CD14-positive monocyte (primary cell): ENCODE data around the gene RAB11FIP3. TPM values are rescaled to one million over a fixed set of nuclear protein-coding genes. Genes with fewer than 3 reads are reported as not detected.
"Not testable (repeated sequence)": the region's sequence is repeated elsewhere in the genome, so short reads cannot be mapped to it uniquely, and the experiment has no call there.

Experiments
- DNase-seq, 3 donors: peaks; one replicate each; pipeline ENCODE4 v3.0.0-alpha.2; 2011 to 2022
- H2AFZ ChIP-seq: 2 replicates; pipeline ENCODE4 v1.6.0; 2012; ENCODE audit warnings: mild to moderate bottlenecking, low read depth, low read length, inconsistent platforms; ENCODE audit not compliant: insufficient read depth, poor library complexity, severe bottlenecking
- H3K27ac ChIP-seq, 2 donors: 1 replicate in 1 of 2; 2 replicates in 1 of 2; pipeline ENCODE4 v1.5.1; 2012 to 2013; ENCODE audit warnings: low read length in 2 of 2, control low read depth in 1 of 2, inconsistent platforms in 1 of 2, low read depth in 1 of 2, mild to moderate bottlenecking in 1 of 2
- H3K27me3 ChIP-seq, 2 donors: one replicate each; pipeline versions ENCODE4 v1.6.0 to v1.6.1; 2011 to 2013; ENCODE audit warnings: low read length in 2 of 2; ENCODE audit not compliant: control insufficient read depth in 2 of 2, insufficient read depth in 2 of 2
- H3K36me3 ChIP-seq, 2 donors: replicated peaks in 1 of 2; 1 replicate in 1 of 2; 2 replicates in 1 of 2; pipeline versions ENCODE4 v1.5.1 to v1.6.1; 2012 to 2013; ENCODE audit warnings: low read length in 2 of 2, control low read depth in 1 of 2, inconsistent platforms in 1 of 2, mild to moderate bottlenecking in 1 of 2; ENCODE audit not compliant: insufficient read depth in 2 of 2, control insufficient read depth in 1 of 2
- H3K4me1 ChIP-seq, 2 donors: 1 replicate in 1 of 2; 2 replicates in 1 of 2; pipeline versions ENCODE4 v1.5.1 to v1.6.1; 2012 to 2013; ENCODE audit warnings: low read length in 2 of 2, control low read depth in 1 of 2, inconsistent platforms in 1 of 2, mild to moderate bottlenecking in 1 of 2, moderate library complexity in 1 of 2; ENCODE audit not compliant: insufficient read depth in 2 of 2, control insufficient read depth in 1 of 2
- H3K4me2 ChIP-seq: replicated peaks from 2 replicates; pipeline ENCODE3; 2012; ENCODE audit warnings: low read length, moderate library complexity, mild to moderate bottlenecking; ENCODE audit not compliant: poor library complexity, severe bottlenecking; ENCODE audit errors: extremely low read depth
- H3K4me3 ChIP-seq, 3 experiments: fragments of 200-600 bp in 1 of 3; sonication (generic) in 1 of 3; replicated peaks in 1 of 3; 1 replicate in 2 of 3; 2 replicates in 1 of 3; pipeline ENCODE4 v1.5.1; 2011 to 2013; ENCODE audit warnings: low read length in 3 of 3, mild to moderate bottlenecking in 3 of 3, control low read depth in 2 of 3, low read depth in 2 of 3, inconsistent platforms in 1 of 3, moderate library complexity in 1 of 3
- H3K79me2 ChIP-seq: 2 replicates; pipeline ENCODE4 v1.6.0; 2012; ENCODE audit warnings: mild to moderate bottlenecking, control low read depth, inconsistent platforms, low read length, moderate library complexity; ENCODE audit not compliant: insufficient read depth
- H3K9ac ChIP-seq: 2 replicates; pipeline ENCODE4 v1.6.0; 2017; ENCODE audit warnings: low read length, mild to moderate bottlenecking; ENCODE audit not compliant: insufficient read depth, poor library complexity, severe bottlenecking
- H3K9me3 ChIP-seq, 2 donors: replicated peaks in 1 of 2; 1 replicate in 1 of 2; 2 replicates in 1 of 2; pipeline versions ENCODE4 v1.5.1 to v1.6.1; 2012 to 2013; ENCODE audit warnings: low read length in 2 of 2, control low read depth in 1 of 2; ENCODE audit not compliant: control insufficient read depth in 1 of 2, insufficient read depth in 1 of 2
- H4K20me1 ChIP-seq: 2 replicates; pipeline ENCODE4 v1.6.0; 2012; ENCODE audit warnings: mild to moderate bottlenecking, low read length, control low read depth, moderate library complexity; ENCODE audit not compliant: insufficient read depth
- H3K27ac Mint-ChIP-seq, 7 donors: one replicate each; pipeline ENCODE4 v1.8.0; 2020; ENCODE audit warnings: mild to moderate bottlenecking in 7 of 7, mixed read lengths in 7 of 7, moderate library complexity in 6 of 7, inconsistent platforms in 2 of 7
- H3K27me3 Mint-ChIP-seq, 3 donors: one replicate each; pipeline ENCODE4 v1.8.0; 2021 to 2022; ENCODE audit warnings: low read depth in 3 of 3, mild to moderate bottlenecking in 3 of 3, mixed read lengths in 3 of 3, moderate library complexity in 3 of 3, inconsistent platforms in 1 of 3
- H3K36me3 Mint-ChIP-seq, 2 donors: one replicate each; pipeline ENCODE4 v1.8.0; 2020; ENCODE audit warnings: mixed read lengths in 2 of 2, inconsistent platforms in 1 of 2, mild to moderate bottlenecking in 1 of 2
- H3K4me1 Mint-ChIP-seq: one replicate; pipeline ENCODE4 v1.8.0; 2020; ENCODE audit warnings: mild to moderate bottlenecking, mixed read lengths
- H3K4me3 Mint-ChIP-seq, 2 donors: one replicate each; pipeline ENCODE4 v1.8.0; 2020; ENCODE audit warnings: mild to moderate bottlenecking in 2 of 2, mixed read lengths in 2 of 2, moderate library complexity in 1 of 2
- H3K9me3 Mint-ChIP-seq, 7 donors: one replicate each; pipeline ENCODE4 v1.8.0; 2020 to 2022; ENCODE audit warnings: mixed read lengths in 7 of 7, mild to moderate bottlenecking in 6 of 7, moderate library complexity in 6 of 7, inconsistent platforms in 2 of 7
- WGBS: methylation state at CpG from one replicate; pipeline ENCODE4 v1.1.5; 2013; ENCODE audit warnings: missing lambda C conversion rate; ENCODE audit not compliant: insufficient coverage; 5-methylcytosine and 5-hydroxymethylcytosine counted together
- intact Hi-C, 2 donors: fragments of 100-400 bp; cut with micrococcal nuclease; formaldehyde crosslinking; loops; one replicate each; pipeline versions ENCODE4 v1.15.0 to v1.15.1; 2023
- polyA plus RNA-seq, 3 donors: library from polyadenylated mRNA; depleted of rRNA in 1 of 3; unstranded in 2 of 3; stranded (reverse) in 1 of 3; fragments of 300-500 nt in 2 of 3; fragments of >200 nt in 1 of 3; fragmentation: Illumina TruSeq in 2 of 3; gene quantifications; 1 replicate in 2 of 3; 2 replicates in 1 of 3; pipeline ENCODE4 v1.2.3, GENCODE V29; 2012 to 2021
- TF ChIP-seq, protein P1 (sequence below): fragments of 200-600 bp; IDR thresholded peaks from one replicate; pipeline ENCODE4 v1.8.0; 2022; ENCODE audit warnings: antibody characterized with exemption, mild to moderate bottlenecking

The RAB11FIP3 gene
- polyA plus RNA-seq, 3 donors, result 0.37 to 7.5 (median 0.49) TPM

DNA sequence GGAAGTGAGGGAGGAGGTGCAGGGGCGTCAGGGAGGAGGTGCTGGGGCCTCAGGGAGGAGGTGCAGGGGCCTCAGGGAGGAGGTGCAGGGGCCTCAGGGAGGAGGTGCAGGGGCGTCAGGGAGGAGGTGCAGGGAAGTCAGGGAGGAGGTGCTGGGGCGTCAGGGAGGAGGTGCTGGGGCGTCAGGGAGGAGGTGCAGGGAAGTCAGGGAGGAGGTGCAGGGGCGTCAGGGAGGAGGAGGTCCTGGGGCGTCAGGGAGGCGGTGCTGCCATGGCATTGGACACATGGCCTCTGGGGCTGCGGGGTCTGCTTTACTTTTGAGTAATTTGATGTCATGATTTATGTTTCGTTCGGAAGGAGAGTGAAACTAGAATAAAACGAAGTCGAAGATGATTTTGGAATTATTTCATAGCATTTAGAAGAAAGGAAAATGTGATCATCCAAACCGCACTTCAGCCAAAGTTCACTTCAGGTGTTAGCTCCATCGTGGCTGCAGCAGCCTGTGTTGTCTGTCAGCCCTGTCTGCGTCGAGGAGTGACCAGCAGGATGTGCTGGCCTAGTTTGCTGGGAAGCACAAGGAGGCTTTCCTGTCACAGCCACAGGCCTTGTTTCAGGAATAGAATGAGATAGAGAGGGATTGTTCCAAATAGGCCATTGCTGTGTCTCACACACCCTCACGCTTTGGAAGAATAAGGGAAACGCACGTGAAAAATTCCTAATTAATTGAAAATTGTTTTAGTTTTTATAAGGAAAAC is 42.8 kb downstream of the RAB11FIP3 start:
- TF ChIP-seq, protein P1, sequence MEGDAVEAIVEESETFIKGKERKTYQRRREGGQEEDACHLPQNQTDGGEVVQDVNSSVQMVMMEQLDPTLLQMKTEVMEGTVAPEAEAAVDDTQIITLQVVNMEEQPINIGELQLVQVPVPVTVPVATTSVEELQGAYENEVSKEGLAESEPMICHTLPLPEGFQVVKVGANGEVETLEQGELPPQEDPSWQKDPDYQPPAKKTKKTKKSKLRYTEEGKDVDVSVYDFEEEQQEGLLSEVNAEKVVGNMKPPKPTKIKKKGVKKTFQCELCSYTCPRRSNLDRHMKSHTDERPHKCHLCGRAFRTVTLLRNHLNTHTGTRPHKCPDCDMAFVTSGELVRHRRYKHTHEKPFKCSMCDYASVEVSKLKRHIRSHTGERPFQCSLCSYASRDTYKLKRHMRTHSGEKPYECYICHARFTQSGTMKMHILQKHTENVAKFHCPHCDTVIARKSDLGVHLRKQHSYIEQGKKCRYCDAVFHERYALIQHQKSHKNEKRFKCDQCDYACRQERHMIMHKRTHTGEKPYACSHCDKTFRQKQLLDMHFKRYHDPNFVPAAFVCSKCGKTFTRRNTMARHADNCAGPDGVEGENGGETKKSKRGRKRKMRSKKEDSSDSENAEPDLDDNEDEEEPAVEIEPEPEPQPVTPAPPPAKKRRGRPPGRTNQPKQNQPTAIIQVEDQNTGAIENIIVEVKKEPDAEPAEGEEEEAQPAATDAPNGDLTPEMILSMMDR, result no peak

DNA sequence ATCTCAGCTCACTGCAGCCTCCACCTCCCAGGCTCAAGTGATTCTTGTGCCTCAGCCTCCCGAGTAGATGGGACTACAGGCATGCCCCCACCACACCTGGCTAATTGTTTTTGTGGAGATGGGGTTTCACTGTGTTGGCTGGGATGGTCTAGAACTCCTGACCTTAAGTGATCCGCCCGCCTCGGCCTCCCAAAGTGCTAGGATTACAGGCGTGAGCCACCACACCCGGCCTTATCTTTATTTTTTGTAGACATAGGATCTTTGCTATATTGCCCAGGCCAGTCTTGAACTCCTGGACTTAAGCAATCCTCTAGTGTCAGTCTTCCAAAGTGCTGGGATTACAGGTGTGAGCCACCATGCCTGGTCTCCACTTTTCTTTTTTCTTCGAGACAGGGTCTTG is 44.0 kb downstream of the RAB11FIP3 start:
- intact Hi-C loops, H4K20me1 ChIP-seq, H3K4me3 ChIP-seq, H3K36me3 ChIP-seq, H3K9ac ChIP-seq, H3K27ac ChIP-seq, H3K27me3 Mint-ChIP-seq, H3K27ac Mint-ChIP-seq, H3K9me3 ChIP-seq, DNase-seq, H3K27me3 ChIP-seq, H3K79me2 ChIP-seq, H3K4me1 ChIP-seq, H3K4me1 Mint-ChIP-seq, H3K36me3 Mint-ChIP-seq, H3K4me3 Mint-ChIP-seq, H3K4me2 ChIP-seq, H2AFZ ChIP-seq, H3K9me3 Mint-ChIP-seq: not testable (repeated sequence)
- WGBS, result 100% methylated on average over 6 of the region's 7 CpGs

More for the DNA sequence above, 42.8 kb downstream of the RAB11FIP3 start:
- H3K4me2 ChIP-seq, result no peak overlapping the region
- H3K27me3 Mint-ChIP-seq, result no peaks in the 10 kb centered on the region
- H3K4me1 Mint-ChIP-seq, result peaks cover 2% of the 10 kb centered on the region
- no peaks in the 10 kb centered on the region for H3K9me3 Mint-ChIP-seq
- H3K79me2 ChIP-seq, result no peaks in the 10 kb centered on the region
- no peak overlapping the region for H3K27ac Mint-ChIP-seq
- no peak overlapping the region for H3K4me3 Mint-ChIP-seq
- H4K20me1 ChIP-seq, result no peaks in the 10 kb centered on the region
- no peak overlapping the region for H3K9ac ChIP-seq
- peaks cover 0 to 8% of the 10 kb centered on the region in 2 donors for H3K36me3 ChIP-seq
- no peaks in the 10 kb centered on the region for H3K4me1 ChIP-seq
- H3K4me3 ChIP-seq, result no peak overlapping the region
- H3K27me3 ChIP-seq, result no peaks in the 10 kb centered on the region
- WGBS, result 89% methylated on average over 16 of the region's 19 CpGs
- peaks cover 3 to 9% of the 10 kb centered on the region in 2 donors for H3K36me3 Mint-ChIP-seq
- H3K9me3 ChIP-seq, result no peaks in the 10 kb centered on the region
- no peak for DNase-seq
- no peak overlapping the region for H3K27ac ChIP-seq
- H2AFZ ChIP-seq, result no peak overlapping the region
- intact Hi-C loops, result no loop called here
